Breast epithelium (tissue), 3 donors: Measurements from ENCODE around the gene TMEM35A.

Source experiments
- CTCF ChIP-seq, 3 donors: fragments of 450-650 bp; IDR thresholded peaks; one replicate each; pipeline ENCODE4 v1.5.1; 2016 to 2017; ENCODE audit warnings: antibody characterized with exemption in 3 of 3, mild to moderate bottlenecking in 3 of 3, moderate library complexity in 3 of 3
- POLR2A ChIP-seq: fragments of 450-650 bp; IDR thresholded peaks from one replicate; pipeline ENCODE4 v1.6.1; 2016; ENCODE audit warnings: antibody characterized with exemption, mild to moderate bottlenecking, moderate library complexity

DNA sequence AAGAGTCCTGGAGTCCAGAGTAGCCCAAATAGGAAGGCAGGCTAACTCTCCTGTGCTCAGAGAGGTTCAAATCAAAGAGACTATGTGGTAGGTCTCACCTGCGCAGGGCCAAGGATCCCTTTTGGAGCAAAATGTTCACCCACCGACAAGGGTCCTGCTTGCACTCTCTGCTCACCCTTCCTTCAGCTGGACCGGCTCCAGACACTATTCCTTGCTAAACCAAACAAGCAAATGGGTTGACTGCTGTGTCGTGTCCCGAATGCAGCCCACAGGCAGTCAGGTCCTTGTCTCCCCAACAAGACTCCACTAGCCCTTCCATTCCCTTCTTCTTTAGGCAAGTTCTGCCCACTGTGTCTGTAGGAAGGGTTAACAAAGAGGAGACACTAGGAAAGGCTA lies 27.5 kb upstream of the TMEM35A start:
- TF ChIP-seq CTCF (IDR thresholded peaks at IDR 0.05) (no peak), POLR2A (no peak)
